Activated T-helper 9 cell treated with anti-CD3 and anti-CD28 coated beads, Interleukin-2, amount 50 U/mL, for 16 hours (primary cell): ENCODE measurements around the gene CDC25A.
A peak's percentile ranks its signal among the peaks of the same experiment; 100 is the strongest.
"Not testable (repeated sequence)": the region's sequence is repeated elsewhere in the genome, so short reads cannot be mapped to it uniquely, and the experiment has no call there.

ENCODE experiments used
- DNase-seq: peaks from one replicate; pipeline ENCODE4 v3.0.0-alpha.2; 2020; ENCODE audit warnings: low read depth

CDC25A gene

DNA sequence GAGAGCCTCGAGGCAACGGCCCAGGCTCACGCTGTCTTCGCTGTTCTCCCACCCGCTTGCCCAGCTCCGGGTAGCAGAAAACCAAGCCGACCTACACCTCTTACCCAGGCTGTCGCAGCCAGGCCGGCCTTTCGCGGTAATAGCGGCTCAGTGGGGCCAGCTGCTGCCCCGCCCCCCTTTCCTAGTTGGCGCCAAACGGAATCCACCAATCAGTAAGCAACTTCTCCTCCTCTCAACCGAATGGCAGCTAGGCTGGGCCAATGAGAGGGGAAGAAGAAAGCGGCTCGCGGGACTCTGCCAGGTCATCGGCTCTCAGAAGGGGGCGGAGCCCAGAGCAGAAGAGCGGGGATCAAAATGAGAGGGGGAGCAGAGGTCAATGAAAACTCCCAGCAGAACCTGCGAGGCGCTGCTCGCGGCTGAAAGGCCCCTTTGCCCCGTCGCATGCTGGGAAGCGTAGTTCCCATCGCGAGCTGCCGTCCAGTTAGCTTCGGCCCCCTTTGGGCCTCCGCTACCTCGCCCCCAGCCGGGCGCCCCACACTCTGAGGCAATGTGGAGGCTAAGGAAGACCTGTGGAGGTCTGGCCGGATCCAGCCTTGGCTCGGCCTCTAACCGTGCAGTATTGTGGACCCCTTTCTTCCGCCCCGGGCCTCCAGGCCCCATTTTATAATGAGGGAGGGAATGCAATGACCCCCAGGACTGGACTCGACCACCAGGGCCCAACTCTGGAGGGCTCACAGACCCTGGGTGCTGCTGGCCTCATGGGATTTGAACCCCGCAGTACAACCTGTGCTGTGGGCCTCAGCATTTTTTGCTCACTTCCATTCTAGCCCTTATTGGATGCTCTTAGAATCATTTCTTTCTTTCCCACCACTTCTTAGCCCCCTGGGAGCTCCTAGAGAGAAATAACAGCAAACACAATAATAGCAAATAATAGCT is at the start of gene CDC25A:
Gene CDC25A (minus strand): TSS at position 152 of the 936 bp plus-strand sequence. CDS start 470 bp downstream, outside the sequence.
- DNase-seq, result peak; percentile 86

DNA sequence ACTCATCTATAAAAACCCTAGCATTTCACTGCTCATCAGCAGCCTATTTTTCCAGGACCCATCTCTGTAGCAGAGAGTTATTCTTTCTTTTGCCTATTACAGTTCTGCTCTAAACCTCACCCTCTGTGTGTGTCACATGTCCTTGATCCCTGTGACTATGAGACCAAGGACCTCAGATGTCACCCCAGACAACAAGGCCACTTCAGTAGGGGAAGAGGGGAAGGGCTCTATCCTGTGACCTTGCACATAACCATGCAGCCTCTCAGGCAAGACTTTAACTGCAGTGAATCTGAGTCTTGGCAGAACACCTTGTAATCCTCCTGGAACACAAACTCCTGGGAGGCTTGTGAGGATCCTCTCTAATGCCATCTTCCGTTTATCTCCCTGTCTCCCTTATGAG is 48.3 kb upstream of the CDC25A start:
- no peak for DNase-seq

DNA sequence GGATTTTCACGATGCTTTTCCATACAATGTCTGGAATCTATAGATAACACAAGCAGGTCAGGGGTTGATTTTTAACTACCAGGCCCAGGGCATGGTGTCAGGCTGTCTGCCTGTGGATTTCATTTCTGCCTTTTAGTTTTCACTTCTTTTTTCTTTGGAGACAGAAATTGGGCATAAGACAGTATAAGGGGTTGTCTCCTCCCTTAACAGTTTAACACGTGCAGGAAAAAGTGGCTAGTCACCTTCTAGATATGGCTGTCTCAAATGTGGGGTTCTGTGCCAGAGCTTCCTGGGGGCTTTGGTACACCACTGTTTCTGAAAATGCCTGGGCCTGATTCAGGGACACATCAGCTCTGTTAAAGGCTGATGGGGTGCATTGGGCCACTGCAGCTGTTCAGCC is 45.3 kb upstream of the CDC25A start:
- DNase-seq, result no peak

- peak; percentile 19 for DNase-seq
Measured at GRCh38 chr3:48232734-48233133, 44.5 kb upstream of the CDC25A start.

DNA sequence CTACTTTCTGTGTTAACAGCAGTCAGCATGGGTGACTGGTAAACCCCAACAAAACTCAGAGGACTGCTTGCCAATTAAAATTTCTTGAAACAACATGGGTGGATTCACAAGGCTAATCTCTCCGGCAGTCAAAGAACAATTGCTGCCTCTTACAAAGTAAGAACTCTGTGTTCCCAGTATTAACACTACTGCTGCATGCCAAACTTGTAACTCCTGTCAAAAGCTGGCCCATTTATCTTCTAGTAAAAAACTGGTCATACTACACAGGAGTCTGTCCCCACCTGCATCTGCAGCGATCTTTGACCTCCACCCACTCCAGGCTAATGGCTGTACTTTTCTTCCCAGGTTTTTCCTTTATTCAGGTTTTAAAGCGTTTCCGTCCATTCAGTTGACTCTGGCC is 44.0 kb upstream of the CDC25A start:
- DNase-seq, result no peak

- DNase-seq, result no peak
Measured at GRCh38 chr3:48226939-48227338, 38.7 kb upstream of the CDC25A start.

DNA sequence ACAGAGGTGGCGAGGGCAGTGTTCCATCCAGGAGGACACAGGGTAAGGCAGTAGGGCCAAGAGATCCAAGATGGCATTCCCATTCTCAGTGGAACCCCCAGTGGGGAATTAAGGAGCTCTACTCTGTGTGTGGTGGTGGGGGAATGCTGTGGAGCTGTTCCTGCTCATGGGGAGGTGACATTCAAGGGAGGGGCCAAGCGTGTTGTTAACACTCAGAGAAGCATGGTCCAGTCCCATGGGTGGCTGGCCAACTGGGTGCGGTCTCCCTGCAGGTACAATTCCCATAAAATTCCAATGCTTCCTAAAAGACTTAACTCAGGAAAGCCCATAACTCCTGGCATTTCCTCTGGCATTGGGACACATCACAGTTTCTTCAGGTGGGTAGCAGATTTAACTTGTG is 37.4 kb upstream of the CDC25A start:
- no peak for DNase-seq

GRCh38 chr3:48222616-48223513 is 34.6 kb upstream of the CDC25A start, which contains the start of gene CAMP:
TSS of gene CAMP (plus strand) at chr3:48223495. CDS start at chr3:48223512, 17 bp downstream.
- no peak for DNase-seq

GRCh38 chr3:48220746-48221145 is 32.5 kb upstream of the CDC25A start:
- DNase-seq, result no peak

GRCh38 chr3:48219543-48219942 is 31.3 kb upstream of the CDC25A start:
- no peak for DNase-seq

DNA sequence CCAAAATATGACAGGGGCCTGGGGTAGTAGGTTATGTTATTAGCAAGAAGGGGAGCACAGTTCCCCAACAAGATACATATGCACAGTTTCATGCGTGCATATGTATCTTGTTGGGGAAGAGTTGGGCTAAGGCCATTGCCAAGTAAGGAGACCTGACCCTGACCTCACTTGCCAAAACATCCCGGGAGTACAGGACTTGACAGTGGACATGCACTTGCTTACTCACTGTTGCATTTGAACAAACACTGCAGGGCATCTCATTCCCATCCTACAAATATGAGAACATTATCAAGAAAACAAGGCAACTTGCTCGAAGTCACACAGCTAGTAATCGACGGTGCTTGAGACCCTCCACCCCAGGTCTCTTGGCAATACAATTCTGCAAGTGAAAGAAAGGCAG is 30.3 kb upstream of the CDC25A start:
- no peak for DNase-seq

GRCh38 chr3:48217449-48217848 is 29.2 kb upstream of the CDC25A start:
- DNase-seq, result no peak

DNA sequence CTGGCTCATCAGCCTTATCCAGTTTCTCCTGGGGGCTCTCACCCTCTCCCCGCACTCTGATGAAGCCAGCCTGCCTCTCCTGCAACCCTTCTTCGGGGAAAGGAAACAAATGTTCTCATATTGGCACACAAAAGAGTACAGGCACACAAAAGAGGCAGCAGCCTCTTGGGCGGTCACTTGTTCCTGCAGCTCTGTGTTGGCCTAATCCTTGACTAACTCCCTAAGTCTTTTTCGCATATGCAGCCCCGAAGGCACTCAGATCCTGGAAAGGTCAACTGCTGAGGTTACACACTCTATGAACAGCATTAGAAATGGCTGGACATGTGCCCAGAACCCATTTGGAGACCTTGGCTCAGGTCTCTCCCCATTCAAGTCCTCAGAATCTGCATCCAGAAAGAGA is 27.7 kb upstream of the CDC25A start:
- no peak for DNase-seq

- DNase-seq, result no peak
Measured at GRCh38 chr3:48215466-48215865, 27.2 kb upstream of the CDC25A start.

- no peak for DNase-seq
Measured at GRCh38 chr3:48215019-48215418, 26.8 kb upstream of the CDC25A start.

DNA sequence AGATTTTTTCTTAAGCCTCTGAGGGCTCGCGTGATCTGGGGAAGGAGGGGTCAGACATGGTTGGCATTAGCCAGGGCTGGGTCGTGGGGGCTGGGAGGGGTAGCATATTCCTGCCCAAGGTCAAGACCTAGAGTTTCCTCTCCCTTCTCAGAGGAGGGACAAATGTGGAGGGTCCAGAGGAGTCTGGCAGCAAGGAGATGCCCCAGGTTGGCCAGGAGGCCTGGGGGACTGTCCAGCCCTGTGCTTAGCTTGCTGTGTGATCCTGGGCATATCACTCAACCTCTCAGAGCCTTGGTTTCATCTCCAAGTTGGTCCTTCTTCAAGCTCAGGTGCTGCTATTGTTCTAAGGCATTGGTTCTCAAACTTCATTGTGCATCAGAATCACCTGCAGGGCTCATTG is 26.0 kb upstream of the CDC25A start:
- no peak for DNase-seq

DNA sequence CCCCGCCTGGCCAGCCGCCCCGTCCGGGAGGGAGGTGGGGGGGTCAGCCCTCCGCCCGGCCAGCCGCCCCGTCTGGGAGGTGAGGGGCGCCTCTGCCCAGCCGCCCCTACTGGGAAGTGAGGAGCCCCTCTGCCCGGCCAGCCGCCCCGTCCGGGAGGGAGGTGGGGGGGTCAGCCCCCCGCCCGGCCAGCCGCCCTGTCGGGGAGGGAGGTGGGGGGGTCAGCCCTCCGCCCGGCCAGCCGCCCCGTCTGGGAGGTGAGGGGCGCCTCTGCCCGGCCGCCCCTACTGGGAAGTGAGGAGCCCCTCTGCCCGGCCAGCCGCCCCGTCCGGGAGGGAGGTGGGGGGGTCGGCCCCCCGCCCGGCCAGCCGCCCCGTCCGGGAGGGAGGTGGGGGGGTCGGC is 23.6 kb upstream of the CDC25A start:
- DNase-seq, result not testable (repeated sequence)

DNA sequence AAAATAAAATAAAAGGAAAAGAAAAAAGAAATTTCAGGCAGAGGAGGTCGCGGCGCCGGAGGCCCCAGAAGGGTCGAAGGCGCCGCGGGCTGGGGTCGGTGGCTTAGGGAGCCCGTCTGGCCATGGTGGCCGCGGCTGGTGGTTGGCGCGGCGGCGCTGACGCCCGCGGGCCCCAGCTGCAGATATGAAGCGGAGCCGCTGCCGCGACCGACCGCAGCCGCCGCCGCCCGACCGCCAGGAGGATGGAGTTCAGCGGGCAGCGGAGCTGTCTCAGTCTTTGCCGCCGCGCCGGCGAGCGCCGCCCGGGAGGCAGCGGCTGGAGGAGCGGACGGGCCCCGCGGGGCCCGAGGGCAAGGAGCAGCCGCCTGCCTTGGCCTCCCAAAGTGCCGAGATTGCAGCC is 22.3 kb upstream of the CDC25A start:
- DNase-seq, result not testable (repeated sequence)

DNA sequence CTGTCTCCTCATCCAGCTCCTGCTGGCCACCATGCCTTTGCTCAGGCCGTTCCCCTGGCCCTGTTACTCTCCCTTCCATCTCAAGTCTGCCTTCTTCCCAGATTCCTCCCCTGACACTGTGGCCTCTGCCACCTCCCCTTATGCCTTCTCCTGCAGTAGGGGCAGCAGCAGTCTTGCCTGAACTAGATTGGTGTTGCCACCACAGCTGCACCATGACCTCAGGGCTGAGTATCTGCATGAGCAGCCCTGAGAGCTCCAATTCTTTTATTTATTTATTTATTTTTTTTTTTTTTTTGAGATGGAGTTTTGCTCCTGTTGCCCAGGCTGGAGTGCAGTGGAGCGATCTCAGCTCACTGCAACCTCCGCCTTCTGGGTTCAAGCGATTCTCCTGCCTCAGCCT is 21.2 kb upstream of the CDC25A start:
- no peak for DNase-seq

DNA sequence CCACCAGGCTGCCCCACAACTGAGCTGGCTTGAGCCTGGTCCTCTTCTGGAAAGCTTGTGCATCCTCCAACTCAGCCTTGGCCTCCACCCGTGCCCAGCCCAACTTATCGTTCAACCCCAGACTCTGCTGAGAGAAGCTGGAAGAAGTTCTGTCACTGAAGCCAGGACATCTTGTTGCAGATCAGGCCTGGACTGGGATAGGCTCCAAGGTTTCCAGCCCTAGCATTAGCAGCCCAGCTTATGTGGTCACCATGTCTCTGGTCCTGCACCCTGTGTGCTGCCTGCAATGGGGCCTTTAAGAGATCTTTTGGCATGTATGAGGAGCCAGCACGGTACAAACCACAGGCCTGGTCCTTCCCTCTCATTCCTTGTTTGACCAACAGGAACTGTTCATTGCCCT is 19.9 kb upstream of the CDC25A start:
- DNase-seq, result no peak

- no peak for DNase-seq
Measured at GRCh38 chr3:48202632-48203031, 14.4 kb upstream of the CDC25A start.

DNA sequence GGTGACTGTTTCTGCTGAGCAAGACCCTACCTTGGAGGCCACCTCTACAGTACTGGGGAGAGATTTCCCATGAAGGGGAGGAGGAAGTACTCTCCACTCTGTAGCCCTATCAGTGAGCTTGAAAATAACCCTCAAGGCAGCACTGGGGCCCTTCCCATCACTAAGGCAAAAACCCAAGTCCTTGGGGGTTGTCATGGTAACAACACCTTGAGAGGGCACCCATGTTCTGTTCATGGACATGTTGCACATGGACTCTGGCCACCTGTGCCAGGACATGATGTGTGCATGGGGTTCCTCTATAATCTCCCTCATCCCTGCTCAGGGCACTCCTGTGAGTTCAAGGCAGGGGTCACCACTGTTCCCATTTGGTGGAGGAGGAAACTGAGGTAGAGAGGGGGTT is 10.9 kb upstream of the CDC25A start:
- DNase-seq, result no peak

- no peak for DNase-seq
Measured at GRCh38 chr3:48196611-48197010, 8.4 kb upstream of the CDC25A start.
